PC-3 (cell line): Measurements from ENCODE around the gene TLR3.

Source experiments
- EZH2 ChIP-seq: fragments of 300-600 bp; sonication (generic); IDR thresholded peaks from one replicate; pipeline ENCODE4 v1.6.1; 2017; ENCODE audit warnings: antibody characterized with exemption, mild to moderate bottlenecking, low read length; ENCODE audit not compliant: unreplicated experiment
- EZH2phosphoT487 ChIP-seq: fragments of 300-600 bp; sonication (generic); IDR thresholded peaks from 2 replicates; pipeline ENCODE4 v1.6.1; 2018; ENCODE audit warnings: mild to moderate bottlenecking, antibody characterized with exemption, low read length, borderline replicate concordance
- TF ChIP-seq, protein P1 (sequence below): fragments of 300-600 bp; sonication (generic); conservative IDR thresholded peaks from 2 replicates; pipeline ENCODE4 v1.5.1; 2017; ENCODE audit warnings: antibody characterized with exemption, low read depth, mild to moderate bottlenecking, low read length

- TF ChIP-seq, protein P1, sequence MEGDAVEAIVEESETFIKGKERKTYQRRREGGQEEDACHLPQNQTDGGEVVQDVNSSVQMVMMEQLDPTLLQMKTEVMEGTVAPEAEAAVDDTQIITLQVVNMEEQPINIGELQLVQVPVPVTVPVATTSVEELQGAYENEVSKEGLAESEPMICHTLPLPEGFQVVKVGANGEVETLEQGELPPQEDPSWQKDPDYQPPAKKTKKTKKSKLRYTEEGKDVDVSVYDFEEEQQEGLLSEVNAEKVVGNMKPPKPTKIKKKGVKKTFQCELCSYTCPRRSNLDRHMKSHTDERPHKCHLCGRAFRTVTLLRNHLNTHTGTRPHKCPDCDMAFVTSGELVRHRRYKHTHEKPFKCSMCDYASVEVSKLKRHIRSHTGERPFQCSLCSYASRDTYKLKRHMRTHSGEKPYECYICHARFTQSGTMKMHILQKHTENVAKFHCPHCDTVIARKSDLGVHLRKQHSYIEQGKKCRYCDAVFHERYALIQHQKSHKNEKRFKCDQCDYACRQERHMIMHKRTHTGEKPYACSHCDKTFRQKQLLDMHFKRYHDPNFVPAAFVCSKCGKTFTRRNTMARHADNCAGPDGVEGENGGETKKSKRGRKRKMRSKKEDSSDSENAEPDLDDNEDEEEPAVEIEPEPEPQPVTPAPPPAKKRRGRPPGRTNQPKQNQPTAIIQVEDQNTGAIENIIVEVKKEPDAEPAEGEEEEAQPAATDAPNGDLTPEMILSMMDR = no peak
- TF ChIP-seq EZH2phosphoT487 (no peak), EZH2 (no peak)
These were observed 38.2 kb upstream of the TLR3 start for GRCh38 chr4:186030795-186031194.
